ENCODE results near the gene OSBPL7. TPM values are rescaled to one million over a fixed set of nuclear protein-coding genes. Genes with fewer than 3 reads are reported as not detected.

Gene OSBPL7
- total RNA-seq, 1 experiment from 2014 or later: 46.8 TPM

- Histone ChIP-seq H3K27me3 (replicated peaks; ENCODE audit: control insufficient read depth, insufficient read depth, low read length) (no peaks in the 10 kb centered on the region), H3K4me1 (peaks cover 30% of the 10 kb centered on the region), H3K9me3 (no peaks in the 10 kb centered on the region), H3K36me3 (ENCODE audit: control insufficient read depth, insufficient read depth, low read length) (peaks cover 12% of the 10 kb centered on the region; the same call in 1 of the 2 replicates), H3K4me3 (ENCODE audit: low read depth, low read length) (no peak overlapping the region)
- Mint-ChIP-seq H3K27me3 (ENCODE audit: insufficient read depth, unreplicated experiment) (no peaks in the 10 kb centered on the region), H3K4me3 (ENCODE audit: unreplicated experiment) (no peak overlapping the region), H3K36me3 (ENCODE audit: insufficient read depth, unreplicated experiment) (peaks cover 36% of the 10 kb centered on the region), H3K4me1 (ENCODE audit: low read depth, unreplicated experiment) (peaks cover 23% of the 10 kb centered on the region), H3K27ac (ENCODE audit: unreplicated experiment) (no peak overlapping the region), H3K9me3 (ENCODE audit: unreplicated experiment) (no peaks in the 10 kb centered on the region)
- POLR2A ChIA-PET: no interaction called here
- peak in 1 of 2 experiments; percentile 39 for DNase-seq
- TF ChIP-seq CTCF (IDR thresholded peaks at IDR 0.05; ENCODE audit: insufficient read depth in 1 of 2, low read depth in 1 of 2, low read length in 1 of 2, severe bottlenecking in 1 of 2, unreplicated experiment in 1 of 2): no peak
- intact Hi-C loops (cut with micrococcal nuclease; ENCODE audit: unreplicated experiment): no loop called here
- BruUV-seq (replicated peaks): no TSS peak
- CTCF ChIA-PET: interaction anchor here (0.6 kb wide), 1 partner anchor 37 kb away, joined by 4 read pairs; no protein-coding TSS in a partner anchor
These were observed 15.3 kb downstream of the OSBPL7 start for GRCh38 chr17:47806026-47806912.

- Mint-ChIP-seq H3K27me3 (ENCODE audit: insufficient read depth, unreplicated experiment) (no peaks in the 10 kb centered on the region), H3K27ac (ENCODE audit: unreplicated experiment) (no peak overlapping the region), H3K9me3 (ENCODE audit: unreplicated experiment) (no peaks in the 10 kb centered on the region), H3K36me3 (ENCODE audit: insufficient read depth, unreplicated experiment) (peaks cover 23% of the 10 kb centered on the region), H3K4me1 (ENCODE audit: low read depth, unreplicated experiment) (peaks cover 4% of the 10 kb centered on the region), H3K4me3 (ENCODE audit: unreplicated experiment) (no peak overlapping the region)
- DNase-seq: peak in 1 of 2 experiments; percentile 41
- peaks cover 12% of the 10 kb centered on the region; the same call in 1 of the 2 replicates for H3K36me3 ChIP-seq (ENCODE audit: control insufficient read depth, insufficient read depth, low read length)
- no peak overlapping the region for H3K4me3 ChIP-seq (ENCODE audit: low read depth, low read length)
- ChIA-PET POLR2A (no interaction called here), CTCF (interaction anchor here (0.8 to 1.6 kb wide), 5 partner anchors 29 to 107 kb away, joined by 3 to 7 read pairs (median 3); partner anchors contain the start of gene TBX21)
- H3K4me1 ChIP-seq: peaks cover 12% of the 10 kb centered on the region
- intact Hi-C loops (cut with micrococcal nuclease; ENCODE audit: unreplicated experiment): loop anchor here (5.0 kb wide), 1 partner anchor 142 kb away; no protein-coding TSS in a partner anchor
- no peaks in the 10 kb centered on the region for H3K9me3 ChIP-seq
- H3K27me3 ChIP-seq (replicated peaks; ENCODE audit: control insufficient read depth, insufficient read depth, low read length): no peaks in the 10 kb centered on the region
- no peak for TF ChIP-seq CTCF (IDR thresholded peaks at IDR 0.05; ENCODE audit: insufficient read depth in 1 of 2, low read depth in 1 of 2, low read length in 1 of 2, severe bottlenecking in 1 of 2, unreplicated experiment in 1 of 2)
- BruUV-seq (replicated peaks): no TSS peak
These were observed 17.1 kb downstream of the OSBPL7 start for GRCh38 chr17:47804461-47804860.

GRCh38 chr17:47803751-47804150 is 17.8 kb downstream of the OSBPL7 start:
- no TSS peak for BruUV-seq (replicated peaks)
- H3K27ac Mint-ChIP-seq (ENCODE audit: unreplicated experiment): no peak overlapping the region
- TF ChIP-seq CTCF (IDR thresholded peaks at IDR 0.05; ENCODE audit: insufficient read depth in 1 of 2, low read depth in 1 of 2, low read length in 1 of 2, severe bottlenecking in 1 of 2, unreplicated experiment in 1 of 2): no peak
- DNase-seq: peak in 1 of 2 experiments; percentile 46
- ChIA-PET CTCF (interaction anchor here (0.8 to 1.6 kb wide), 3 partner anchors 71 to 106 kb away, joined by 3 to 7 read pairs (median 3); partner anchors contain the start of gene TBX21), POLR2A (interaction anchor here (0.5 kb wide), 1 partner anchor 124 kb away, joined by 3 read pairs; no protein-coding TSS in a partner anchor)
- H3K27me3 Mint-ChIP-seq (ENCODE audit: insufficient read depth, unreplicated experiment): no peaks in the 10 kb centered on the region
- H3K9me3 Mint-ChIP-seq (ENCODE audit: unreplicated experiment): no peaks in the 10 kb centered on the region
- no peak overlapping the region for H3K4me3 Mint-ChIP-seq (ENCODE audit: unreplicated experiment)
- no peaks in the 10 kb centered on the region for H3K27me3 ChIP-seq (replicated peaks; ENCODE audit: control insufficient read depth, insufficient read depth, low read length)
- H3K4me1 ChIP-seq: peaks cover 5% of the 10 kb centered on the region
- no peak overlapping the region for H3K4me3 ChIP-seq (ENCODE audit: low read depth, low read length)
- peaks cover 7% of the 10 kb centered on the region; the same call in 1 of the 2 replicates for H3K36me3 ChIP-seq (ENCODE audit: control insufficient read depth, insufficient read depth, low read length)
- intact Hi-C loops (cut with micrococcal nuclease; ENCODE audit: unreplicated experiment): loop anchor here (5.0 kb wide), 1 partner anchor 141 kb away; no protein-coding TSS in a partner anchor
- no peaks in the 10 kb centered on the region for H3K9me3 ChIP-seq
- H3K36me3 Mint-ChIP-seq (ENCODE audit: insufficient read depth, unreplicated experiment): peaks cover 20% of the 10 kb centered on the region
- peaks cover 4% of the 10 kb centered on the region for H3K4me1 Mint-ChIP-seq (ENCODE audit: low read depth, unreplicated experiment)
